Measurements from ENCODE around the gene NFS1. TPM values are rescaled to one million over a fixed set of nuclear protein-coding genes. Genes with fewer than 3 reads are reported as not detected.

NFS1 gene
- total and polyA plus RNA-seq, 2 of the 4 experiments (the other 2 are of a cell fraction): 16.5 to 35.6 TPM

GRCh38 chr20:35741892-35742740 is 43.0 kb upstream of the NFS1 start, which contains the start of gene RBM39:
Gene RBM39 (minus strand): TSS chr20:35742260. CDS start chr20:35740874, 1,386 bp downstream.
- H2BK5ac ChIP-seq (ENCODE audit: low read depth, low read length, poor library complexity, severe bottlenecking): peak within 1 kb of the TSS; percentile 94
- BruUV-seq (replicated peaks): no TSS peak
- H3K4me3 ChIP-seq (ENCODE audit: insufficient read depth, low read depth, low read length): peak within 1 kb of the TSS; percentile 74
- peak within 1 kb of the TSS; percentile 87 for H2AFZ ChIP-seq (replicated peaks; ENCODE audit: low read length, poor library complexity)
- H2BK20ac ChIP-seq (ENCODE audit: low read depth, low read length): peak within 1 kb of the TSS; percentile 18; the same call in 1 of the 2 replicates
- H3K18ac ChIP-seq (ENCODE audit: low read depth, low read length): peak within 1 kb of the TSS; percentile 88
- peak within 1 kb of the TSS; percentile 98 for H3K56ac ChIP-seq (ENCODE audit: extremely low read depth, insufficient read depth, low read length)
- peak within 1 kb of the TSS; percentile 92 for H3K23ac ChIP-seq (ENCODE audit: low read depth, low read length)
- peak; percentile 93 for ATAC-seq (ENCODE audit: low read depth)
- peak within 1 kb of the TSS; percentile 30; the same call in 2 of the 3 replicates for H2BK15ac ChIP-seq (ENCODE audit: low read depth, low read length)
- H4K8ac ChIP-seq (ENCODE audit: low read depth in 2 of 2, low read length in 2 of 2): peak within 1 kb of the TSS; percentile 84 to 96
- dilution Hi-C loops (cut with HindIII; ENCODE audit: low sequenced_read_pairs, unreplicated experiment) (no loop called here), in situ Hi-C loops (cut with MboI; ENCODE audit: low sequenced_read_pairs) (loop anchor here (10.0 kb wide), 1 partner anchor 143 kb away; no protein-coding TSS in a partner anchor), intact Hi-C loops (cut with micrococcal nuclease) (loop anchor here (1.0 to 5.0 kb wide), 5 partner anchors 27 to 210 kb away; partner anchors contain the start of genes CPNE1, RBM12 and SCAND1)
- peak within 1 kb of the TSS; percentile 100 for H2AK9ac ChIP-seq (replicated peaks; ENCODE audit: low read depth, low read length, poor library complexity)
- H3K4me1 ChIP-seq (ENCODE audit: control insufficient read depth, insufficient read depth, low read length): peaks cover 7% of the 10 kb centered on the region
- peaks cover 24% of the 10 kb centered on the region for H3K36me3 ChIP-seq (ENCODE audit: control insufficient read depth, insufficient read depth, low read length)
- peaks cover 9% of the 10 kb centered on the region for H3K9me1 ChIP-seq (ENCODE audit: insufficient read depth, low read length)
- H4K91ac ChIP-seq (ENCODE audit: insufficient read depth, low read depth, low read length): peak within 1 kb of the TSS; percentile 99
- H4K5ac ChIP-seq (ENCODE audit: low read depth, low read length): peak within 1 kb of the TSS; percentile 89
- POLR2A ChIA-PET (ENCODE audit: unreplicated experiment): interaction anchor here (0.5 to 2.3 kb wide), 20 partner anchors 10 to 458 kb away, joined by 3 to 13 read pairs (median 4); partner anchors contain the start of genes EIF6 and SCAND1
- WGBS, 2 experiments (ENCODE audit: extremely low coverage in 2 of 2, insufficient read length in 1 of 2): 0% methylated on average over 41 of the region's 66 CpGs; no CpG with 5 or more reads in 1 of the 2 experiments
- H3K4me2 ChIP-seq (ENCODE audit: low read depth, low read length): peak within 1 kb of the TSS; percentile 90
- CTCF ChIA-PET: interaction anchor here (1.1 to 1.6 kb wide), 4 partner anchors 27 to 142 kb away, joined by 3 to 6 read pairs (median 4); no protein-coding TSS in a partner anchor
- H3K9me3 ChIP-seq (ENCODE audit: control insufficient read depth, insufficient read depth, low read length): no peaks in the 10 kb centered on the region
- H3K14ac ChIP-seq (replicated peaks; ENCODE audit: low read depth, low read length): peak within 1 kb of the TSS; percentile 99
- peak within 1 kb of the TSS; percentile 96 for H3K27ac ChIP-seq (ENCODE audit: insufficient read depth, low read length)
- peaks cover 43% of the 10 kb centered on the region for H4K20me1 ChIP-seq (ENCODE audit: insufficient read depth, low read length)
- peaks cover 0 to 19% of the 10 kb centered on the region in 2 experiments; a peak in 2 of 4 replicates for H3K79me1 ChIP-seq (ENCODE audit: low read depth in 1 of 2, low read length in 2 of 2)
- peak within 1 kb of the TSS; percentile 96 for H3K9ac ChIP-seq (ENCODE audit: low read depth, low read length)
- DNase-seq: peak; percentile 100
- no peaks in the 10 kb centered on the region for H3K27me3 ChIP-seq (ENCODE audit: control insufficient read depth, insufficient read depth, low read length)
- peak within 1 kb of the TSS; percentile 96 for H2AK5ac ChIP-seq (ENCODE audit: low read depth, low read length)
- H2BK120ac ChIP-seq (ENCODE audit: low read depth, low read length): peak within 1 kb of the TSS; percentile 79
- H3K4ac ChIP-seq (ENCODE audit: low read depth, low read length): peak within 1 kb of the TSS; percentile 97
- TF ChIP-seq RFX5 (IDR thresholded peaks at IDR 0.05; ENCODE audit: low read depth, low read length) (no peak), RCOR1 (IDR thresholded peaks at IDR 0.05; ENCODE audit: insufficient replicate concordance, low read length) (no peak), CHD1 (IDR thresholded peaks at IDR 0.05; ENCODE audit: low read depth, low read length) (peak; percentile 87), SMC3 (IDR thresholded peaks at IDR 0.05; ENCODE audit: low read depth, low read length) (no peak; the same call in 1 of the 2 replicates), MXI1 (IDR thresholded peaks at IDR 0.05; ENCODE audit: borderline replicate concordance, low read depth, low read length) (peak; percentile 51; the same call in 1 of the 2 replicates), CEBPB (IDR thresholded peaks at IDR 0.05; ENCODE audit: low read depth, low read length) (peak; percentile 100), BHLHE40 (IDR thresholded peaks at IDR 0.05; ENCODE audit: low read depth, low read length) (no peak), RAD21 (IDR thresholded peaks at IDR 0.05; ENCODE audit: low read length) (no peak), CTCF (conservative IDR thresholded peaks at IDR 0.05; ENCODE audit: low read depth, low read length) (peak; percentile 49), MAFK (IDR thresholded peaks at IDR 0.05; ENCODE audit: low read depth, low read length) (no peak), POLR2A (IDR thresholded peaks at IDR 0.05; ENCODE audit: low read depth, low read length) (peak; percentile 98), ELK1 (IDR thresholded peaks at IDR 0.05; ENCODE audit: borderline replicate concordance, low read depth, low read length) (no peak), USF2 (IDR thresholded peaks at IDR 0.05; ENCODE audit: low read depth, low read length) (peak; percentile 76)
